ENCODE measurements around the gene RBMS2. TPM values are rescaled to one million over a fixed set of nuclear protein-coding genes. Genes with fewer than 3 reads are reported as not detected.

Gene RBMS2
- polyA plus RNA-seq, 1 donor (not counting 4 experiments of a cell fraction or from before 2014, with no cell fraction given), result 64.5 TPM

DNA sequence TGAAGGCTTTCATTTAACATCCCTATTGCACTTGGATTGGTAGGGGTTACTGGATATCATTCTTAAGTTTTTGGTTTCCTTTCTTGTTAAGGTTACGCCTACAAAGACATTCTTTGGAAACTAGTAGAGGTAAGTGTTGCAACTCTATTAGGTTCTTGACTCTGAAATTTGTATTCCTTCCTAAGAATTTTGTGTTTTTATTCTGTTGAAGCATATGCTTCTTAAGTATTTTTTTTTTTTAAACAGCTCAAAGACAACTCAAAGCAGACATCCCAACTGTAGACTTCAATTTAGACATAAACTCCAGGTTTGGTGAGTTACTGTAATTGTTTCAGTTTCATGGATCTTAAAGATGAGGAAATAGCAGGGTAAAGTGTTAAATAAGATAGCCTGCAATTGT, 1.1 kb upstream of the RBMS2 start:
- peak overlapping the region; percentile 92 for H3K4me2 ChIP-seq (ENCODE audit: control insufficient read depth, extremely low read depth, insufficient read depth, low read depth, low read length)
- peaks cover 37% of the 10 kb centered on the region for H3K79me2 ChIP-seq (ENCODE audit: control insufficient read depth, insufficient read depth, low read length)
- H3K9me3 ChIP-seq (ENCODE audit: control insufficient read depth, low read depth, low read length), result no peaks in the 10 kb centered on the region
- H3K4me3 ChIP-seq (ENCODE audit: control insufficient read depth in 2 of 3, extremely low read depth in 1 of 3, insufficient read depth in 2 of 3, low read depth in 1 of 3, low read length in 3 of 3), result no peak overlapping the region
- no peaks in the 10 kb centered on the region for H4K20me1 ChIP-seq (ENCODE audit: control insufficient read depth, extremely low read depth, insufficient read depth, low read length)
- H3K9ac ChIP-seq (ENCODE audit: control insufficient read depth, extremely low read depth, insufficient read depth, low read length), result no peak overlapping the region
- H3K27ac ChIP-seq (ENCODE audit: control insufficient read depth, insufficient read depth, low read length), result peak overlapping the region; percentile 3
- dilution Hi-C loops (cut with MboI; ENCODE audit: extremely low pct_ligation_motif_present, low sequenced_read_pairs), result no loop called here
- peaks cover 33% of the 10 kb centered on the region for H3K4me1 ChIP-seq (ENCODE audit: control insufficient read depth, extremely low read depth, insufficient read depth, low read length)
- H2AFZ ChIP-seq (ENCODE audit: control insufficient read depth, low read length), result peak overlapping the region; percentile 54
- FAIRE-seq (no peak), DNase-seq (ENCODE audit: low read depth, low spot score) (no peak)
- TF ChIP-seq, protein P1, sequence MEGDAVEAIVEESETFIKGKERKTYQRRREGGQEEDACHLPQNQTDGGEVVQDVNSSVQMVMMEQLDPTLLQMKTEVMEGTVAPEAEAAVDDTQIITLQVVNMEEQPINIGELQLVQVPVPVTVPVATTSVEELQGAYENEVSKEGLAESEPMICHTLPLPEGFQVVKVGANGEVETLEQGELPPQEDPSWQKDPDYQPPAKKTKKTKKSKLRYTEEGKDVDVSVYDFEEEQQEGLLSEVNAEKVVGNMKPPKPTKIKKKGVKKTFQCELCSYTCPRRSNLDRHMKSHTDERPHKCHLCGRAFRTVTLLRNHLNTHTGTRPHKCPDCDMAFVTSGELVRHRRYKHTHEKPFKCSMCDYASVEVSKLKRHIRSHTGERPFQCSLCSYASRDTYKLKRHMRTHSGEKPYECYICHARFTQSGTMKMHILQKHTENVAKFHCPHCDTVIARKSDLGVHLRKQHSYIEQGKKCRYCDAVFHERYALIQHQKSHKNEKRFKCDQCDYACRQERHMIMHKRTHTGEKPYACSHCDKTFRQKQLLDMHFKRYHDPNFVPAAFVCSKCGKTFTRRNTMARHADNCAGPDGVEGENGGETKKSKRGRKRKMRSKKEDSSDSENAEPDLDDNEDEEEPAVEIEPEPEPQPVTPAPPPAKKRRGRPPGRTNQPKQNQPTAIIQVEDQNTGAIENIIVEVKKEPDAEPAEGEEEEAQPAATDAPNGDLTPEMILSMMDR (optimal IDR thresholded peaks at IDR 0.05 in 1 of 3, IDR thresholded peaks at IDR 0.05 in 1 of 3, conservative IDR thresholded peaks at IDR 0.05 in 1 of 3; ENCODE audit: extremely low read depth in 1 of 3, insufficient read depth in 2 of 3, low read length in 3 of 3), result no peak
- TF ChIP-seq EZH2 (IDR thresholded peaks at IDR 0.05; ENCODE audit: low read length), result no peak
- H3K9me1 ChIP-seq (ENCODE audit: control insufficient read depth, extremely low read depth, insufficient read depth, low read length), result no peaks in the 10 kb centered on the region
- H3K36me3 ChIP-seq (ENCODE audit: control insufficient read depth in 2 of 2, extremely low read depth in 1 of 2, insufficient read depth in 2 of 2, low read length in 2 of 2), result no peaks in the 10 kb centered on the region
- no peaks in the 10 kb centered on the region for H3K27me3 ChIP-seq (ENCODE audit: control insufficient read depth, extremely low read depth, insufficient read depth, low read length)

DNA sequence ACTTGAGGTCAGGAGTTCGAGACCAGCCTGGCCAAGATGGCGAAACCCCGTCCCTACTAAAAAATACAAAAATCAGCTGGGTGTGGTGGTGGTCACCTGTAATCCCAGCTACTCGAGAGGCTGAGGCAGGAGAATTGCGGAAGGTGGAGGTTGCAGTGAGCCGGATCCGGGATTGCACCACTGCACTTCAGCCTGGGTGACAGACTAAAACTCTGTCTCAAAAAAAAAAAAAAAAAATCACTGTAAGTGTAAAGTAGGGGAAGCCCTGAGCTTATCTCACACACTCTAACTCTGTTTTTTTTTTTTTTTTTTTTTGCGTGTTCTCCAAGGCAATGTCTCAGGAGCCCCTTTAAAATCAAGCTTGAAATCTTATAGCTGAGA, 421 bp upstream of the RBMS2 start:
- FAIRE-seq (no peak), DNase-seq (ENCODE audit: low read depth, low spot score) (no peak)
- H3K27ac ChIP-seq (ENCODE audit: control insufficient read depth, insufficient read depth, low read length), result peak overlapping the region; percentile 72
- H3K4me1 ChIP-seq (ENCODE audit: control insufficient read depth, extremely low read depth, insufficient read depth, low read length), result peaks cover 34% of the 10 kb centered on the region
- peak overlapping the region; percentile 90 for H2AFZ ChIP-seq (ENCODE audit: control insufficient read depth, low read length)
- no peak for TF ChIP-seq EZH2 (IDR thresholded peaks at IDR 0.05; ENCODE audit: low read length)
- TF ChIP-seq, protein P1 (optimal IDR thresholded peaks at IDR 0.05 in 1 of 3, IDR thresholded peaks at IDR 0.05 in 1 of 3, conservative IDR thresholded peaks at IDR 0.05 in 1 of 3; ENCODE audit: extremely low read depth in 1 of 3, insufficient read depth in 2 of 3, low read length in 3 of 3), result no peak
- peaks cover 42% of the 10 kb centered on the region for H3K79me2 ChIP-seq (ENCODE audit: control insufficient read depth, insufficient read depth, low read length)
- no peaks in the 10 kb centered on the region for H3K9me1 ChIP-seq (ENCODE audit: control insufficient read depth, extremely low read depth, insufficient read depth, low read length)
- no peaks in the 10 kb centered on the region for H3K36me3 ChIP-seq (ENCODE audit: control insufficient read depth in 2 of 2, extremely low read depth in 1 of 2, insufficient read depth in 2 of 2, low read length in 2 of 2)
- peak overlapping the region; percentile 75 for H3K9ac ChIP-seq (ENCODE audit: control insufficient read depth, extremely low read depth, insufficient read depth, low read length)
- dilution Hi-C loops (cut with MboI; ENCODE audit: extremely low pct_ligation_motif_present, low sequenced_read_pairs), result no loop called here
- peak overlapping the region; percentile 71 to 100 (median 92) for H3K4me3 ChIP-seq (ENCODE audit: control insufficient read depth in 2 of 3, extremely low read depth in 1 of 3, insufficient read depth in 2 of 3, low read depth in 1 of 3, low read length in 3 of 3)
- peak overlapping the region; percentile 92 for H3K4me2 ChIP-seq (ENCODE audit: control insufficient read depth, extremely low read depth, insufficient read depth, low read depth, low read length)
- H4K20me1 ChIP-seq (ENCODE audit: control insufficient read depth, extremely low read depth, insufficient read depth, low read length), result no peaks in the 10 kb centered on the region
- H3K27me3 ChIP-seq (ENCODE audit: control insufficient read depth, extremely low read depth, insufficient read depth, low read length), result no peaks in the 10 kb centered on the region
- no peaks in the 10 kb centered on the region for H3K9me3 ChIP-seq (ENCODE audit: control insufficient read depth, low read depth, low read length)
